ENCODE measurements around the gene ZBTB39. TPM values are rescaled to one million over a fixed set of nuclear protein-coding genes. Genes with fewer than 3 reads are reported as not detected.
"Not testable (repeated sequence)": the region's sequence is repeated elsewhere in the genome, so short reads cannot be mapped to it uniquely, and the experiment has no call there.

ZBTB39 gene
- total RNA-seq, 1 donor from 2014 or later: 6.1 TPM

- DNase-seq (ENCODE audit: extremely low spot score in 2 of 2): peak; percentile 67 to 86
- no peaks in the 10 kb centered on the region for H3K27me3 ChIP-seq
- TF ChIP-seq CTCF (IDR thresholded peaks at IDR 0.05) (peak; percentile 85 to 92 (median 87)), POLR2AphosphoS5 (IDR thresholded peaks at IDR 0.05; ENCODE audit: insufficient read depth in 1 of 2, low read depth in 1 of 2) (no peak)
- H3K4me3 ChIP-seq: no peak overlapping the region
- H3K36me3 ChIP-seq: no peaks in the 10 kb centered on the region
- H3K9me3 ChIP-seq: no peaks in the 10 kb centered on the region
- intact Hi-C loops (cut with DNase I): loop anchor here (5.0 kb wide), 1 partner anchor 230 kb away; no protein-coding TSS in a partner anchor
- peaks cover 35% of the 10 kb centered on the region for H3K4me1 ChIP-seq
- H3K27ac ChIP-seq: no peak overlapping the region
Measured at GRCh38 chr12:56987551-56988053, 18.7 kb downstream of the ZBTB39 start.

GRCh38 chr12:56987011-56987410 lies 19.3 kb downstream of the ZBTB39 start:
- H3K27me3 ChIP-seq: no peaks in the 10 kb centered on the region
- H3K4me3 ChIP-seq: no peak overlapping the region
- no peak overlapping the region for H3K27ac ChIP-seq
- peaks cover 35% of the 10 kb centered on the region for H3K4me1 ChIP-seq
- no peaks in the 10 kb centered on the region for H3K36me3 ChIP-seq
- TF ChIP-seq POLR2AphosphoS5 (IDR thresholded peaks at IDR 0.05; ENCODE audit: insufficient read depth in 1 of 2, low read depth in 1 of 2) (no peak), CTCF (IDR thresholded peaks at IDR 0.05) (no peak), POLR2A (IDR thresholded peaks at IDR 0.05) (no peak)
- intact Hi-C loops (cut with DNase I): loop anchor here (5.0 kb wide), 1 partner anchor 230 kb away; no protein-coding TSS in a partner anchor
- DNase-seq (ENCODE audit: extremely low spot score in 2 of 2): peak; percentile 42 to 87
- no peaks in the 10 kb centered on the region for H3K9me3 ChIP-seq

GRCh38 chr12:56985714-56986113 lies 20.6 kb downstream of the ZBTB39 start:
- H3K4me1 ChIP-seq: peaks cover 27% of the 10 kb centered on the region
- not testable (repeated sequence) for H3K27me3 ChIP-seq, H3K4me3 ChIP-seq, H3K27ac ChIP-seq, H3K36me3 ChIP-seq, H3K9me3 ChIP-seq
- DNase-seq (ENCODE audit: extremely low spot score in 2 of 2): peak; percentile 95 to 97
- intact Hi-C loops (cut with DNase I): loop anchor here (5.0 kb wide), 1 partner anchor 228 kb away; no protein-coding TSS in a partner anchor
- peak; percentile 27 to 56 for TF ChIP-seq POLR2AphosphoS5 (IDR thresholded peaks at IDR 0.05; ENCODE audit: insufficient read depth in 1 of 2, low read depth in 1 of 2)

- no peaks in the 10 kb centered on the region for H3K9me3 ChIP-seq
- H3K36me3 ChIP-seq: no peaks in the 10 kb centered on the region
- TF ChIP-seq CTCF (IDR thresholded peaks at IDR 0.05) (no peak), POLR2A (IDR thresholded peaks at IDR 0.05) (no peak), POLR2AphosphoS5 (IDR thresholded peaks at IDR 0.05; ENCODE audit: insufficient read depth in 1 of 2, low read depth in 1 of 2) (no peak)
- DNase-seq (ENCODE audit: extremely low spot score in 2 of 2): peak; percentile 42 to 58
- no peak overlapping the region for H3K4me3 ChIP-seq
- intact Hi-C loops (cut with DNase I): no loop called here
- peaks cover 22% of the 10 kb centered on the region for H3K4me1 ChIP-seq
- no peak overlapping the region for H3K27ac ChIP-seq
- H3K27me3 ChIP-seq: no peaks in the 10 kb centered on the region
Measured at GRCh38 chr12:56983386-56983785, 23.0 kb downstream of the ZBTB39 start.

GRCh38 chr12:56982578-56983236 lies 23.6 kb downstream of the ZBTB39 start:
- H3K27ac ChIP-seq; H3K9me3 ChIP-seq; H3K36me3 ChIP-seq; intact Hi-C loops (cut with DNase I); H3K4me3 ChIP-seq; H3K27me3 ChIP-seq: not testable (repeated sequence)
- peak; percentile 46 to 54 for DNase-seq (ENCODE audit: extremely low spot score in 2 of 2)
- H3K4me1 ChIP-seq: peaks cover 18% of the 10 kb centered on the region

GRCh38 chr12:56980941-56981530 lies 25.3 kb downstream of the ZBTB39 start:
- no peaks in the 10 kb centered on the region for H3K9me3 ChIP-seq
- no peaks in the 10 kb centered on the region for H3K27me3 ChIP-seq
- intact Hi-C loops (cut with DNase I): no loop called here
- no peak overlapping the region for H3K27ac ChIP-seq
- H3K36me3 ChIP-seq: no peaks in the 10 kb centered on the region
- no peak for TF ChIP-seq POLR2A (IDR thresholded peaks at IDR 0.05)
- TF ChIP-seq POLR2AphosphoS5 (IDR thresholded peaks at IDR 0.05; ENCODE audit: insufficient read depth in 1 of 2, low read depth in 1 of 2): no peak
- no peak for TF ChIP-seq CTCF (IDR thresholded peaks at IDR 0.05)
- DNase-seq (ENCODE audit: extremely low spot score in 2 of 2): peak; percentile 60 to 70
- H3K4me1 ChIP-seq: peaks cover 1% of the 10 kb centered on the region
- no peak overlapping the region for H3K4me3 ChIP-seq
